H9 (cell line): ENCODE measurements around the gene AQP10. TPM values are rescaled to one million over a fixed set of nuclear protein-coding genes. Genes with fewer than 3 reads are reported as not detected.

ENCODE experiments used
- DNase-seq: peaks from one replicate; pipeline ENCODE4 v3.0.0-alpha.2; 2017
- H2AFZ ChIP-seq: one replicate; pipeline ENCODE4 v1.6.1; 2013; ENCODE audit warnings: mild to moderate bottlenecking, low read length, control low read depth, moderate library complexity
- H2AK5ac ChIP-seq: 2 replicates; pipeline ENCODE4 v1.6.1; 2013; ENCODE audit warnings: low read length, control low read depth, mixed read lengths; ENCODE audit not compliant: insufficient read length
- H2BK120ac ChIP-seq: one replicate; pipeline ENCODE4 v1.6.1; 2013; ENCODE audit warnings: low read depth, mild to moderate bottlenecking, low read length, control low read depth, inconsistent platforms; ENCODE audit not compliant: poor library complexity, severe bottlenecking
- H2BK12ac ChIP-seq: 2 replicates; pipeline ENCODE4 v1.6.1; 2013; ENCODE audit warnings: low read length, control low read depth, mixed read lengths, low read depth; ENCODE audit not compliant: insufficient read length
- H2BK15ac ChIP-seq: 2 replicates; pipeline ENCODE4 v1.6.1; 2013; ENCODE audit warnings: low read depth, low read length, control low read depth
- H2BK20ac ChIP-seq: one replicate; pipeline ENCODE4 v1.6.1; 2013; ENCODE audit warnings: low read depth, mild to moderate bottlenecking, low read length, control low read depth, inconsistent platforms; ENCODE audit not compliant: poor library complexity, severe bottlenecking
- H2BK5ac ChIP-seq: 2 replicates; pipeline ENCODE4 v1.6.1; 2013; ENCODE audit warnings: low read length, control low read depth, mixed read lengths; ENCODE audit not compliant: insufficient read length
- H3K14ac ChIP-seq: 2 replicates; pipeline ENCODE4 v1.6.1; 2013; ENCODE audit warnings: low read length, control low read depth; ENCODE audit not compliant: insufficient read depth
- H3K18ac ChIP-seq: 2 replicates; pipeline ENCODE4 v1.6.1; 2013; ENCODE audit warnings: low read depth, mild to moderate bottlenecking, mixed read lengths, low read length, control low read depth; ENCODE audit not compliant: insufficient read length
- H3K23ac ChIP-seq: 2 replicates; pipeline ENCODE4 v1.6.1; 2013; ENCODE audit warnings: low read length, control low read depth, mixed read lengths, low read depth; ENCODE audit not compliant: insufficient read length
- H3K23me2 ChIP-seq: 2 replicates; pipeline ENCODE4 v1.6.1; 2013; ENCODE audit warnings: low read depth, mild to moderate bottlenecking, mixed read lengths, low read length, control low read depth; ENCODE audit not compliant: insufficient read length, poor library complexity, severe bottlenecking
- H3K27ac ChIP-seq: 2 replicates; pipeline ENCODE4 v1.5.1; 2013; ENCODE audit warnings: low read length, control low read depth, mixed read lengths, low read depth; ENCODE audit not compliant: insufficient read length
- H3K27me3 ChIP-seq: 2 replicates; pipeline ENCODE4 v1.6.1; 2013; ENCODE audit warnings: low read length, control low read depth, inconsistent platforms; ENCODE audit not compliant: insufficient read depth
- H3K4ac ChIP-seq: 2 replicates; pipeline ENCODE4 v1.6.1; 2013; ENCODE audit warnings: low read depth, mild to moderate bottlenecking, control low read depth, inconsistent platforms, low read length, moderate library complexity
- H3K4me1 ChIP-seq: 2 replicates; pipeline ENCODE4 v1.6.1; 2013; ENCODE audit warnings: low read length, control low read depth, inconsistent platforms; ENCODE audit not compliant: insufficient read depth
- H3K4me2 ChIP-seq: 2 replicates; pipeline ENCODE4 v1.6.1; 2013; ENCODE audit warnings: low read length, control low read depth, mixed read lengths; ENCODE audit not compliant: insufficient read length, insufficient read depth
- H3K56ac ChIP-seq: 2 replicates; pipeline ENCODE4 v1.6.1; 2013; ENCODE audit warnings: low read depth, mild to moderate bottlenecking, mixed read lengths, low read length, control low read depth; ENCODE audit not compliant: insufficient read length
- H3K79me1 ChIP-seq: 2 replicates; pipeline ENCODE4 v1.6.1; 2013; ENCODE audit warnings: low read depth, mild to moderate bottlenecking, moderate library complexity, low read length, control low read depth, inconsistent platforms; ENCODE audit not compliant: insufficient read depth, poor library complexity, severe bottlenecking
- H3K79me2 ChIP-seq: 2 replicates; pipeline ENCODE4 v1.6.1; 2013; ENCODE audit warnings: low read length, control low read depth, inconsistent platforms; ENCODE audit not compliant: insufficient read depth
- H3K9ac ChIP-seq: 2 replicates; pipeline ENCODE4 v1.6.1; 2013; ENCODE audit warnings: low read length, control low read depth, mixed read lengths; ENCODE audit not compliant: insufficient read length; ENCODE audit errors: extremely low read depth
- H3K9me3 ChIP-seq: one replicate; pipeline ENCODE4 v1.6.1; 2013; ENCODE audit warnings: low read depth, low read length, inconsistent platforms; ENCODE audit not compliant: control insufficient read depth
- H3T11ph ChIP-seq: one replicate; pipeline ENCODE4 v1.6.1; 2013; ENCODE audit warnings: mild to moderate bottlenecking, low read length, control low read depth, inconsistent platforms
- H4K20me1 ChIP-seq: one replicate; pipeline ENCODE4 v1.6.1; 2013; ENCODE audit not compliant: control insufficient read depth, insufficient read length, insufficient read depth
- H4K5ac ChIP-seq: 2 replicates; pipeline ENCODE4 v1.6.1; 2013; ENCODE audit warnings: low read depth, mild to moderate bottlenecking, mixed read lengths, low read length, control low read depth; ENCODE audit not compliant: insufficient read length
- H4K8ac ChIP-seq: replicated peaks from 2 replicates; pipeline ENCODE4 v1.6.1; 2013; ENCODE audit warnings: low read length, control low read depth, mixed read lengths, low read depth; ENCODE audit not compliant: insufficient read length
- H4K91ac ChIP-seq: 2 replicates; pipeline ENCODE4 v1.6.1; 2013; ENCODE audit warnings: low read depth, mild to moderate bottlenecking, moderate library complexity, mixed read lengths, low read length, control low read depth; ENCODE audit not compliant: insufficient read length
- H3K27ac Mint-ChIP-seq, 3 experiments: 2 replicates in 2 of 3; 3 replicates in 1 of 3; pipeline ENCODE4 v1.8.0; 2020 to 2021; ENCODE audit warnings: mixed read lengths in 3 of 3, mild to moderate bottlenecking in 1 of 3, moderate library complexity in 1 of 3
- H3K27me3 Mint-ChIP-seq: 2 replicates; pipeline ENCODE4 v1.8.0; 2021; ENCODE audit warnings: low read depth, mild to moderate bottlenecking, moderate library complexity, mixed read lengths
- H3K36me3 Mint-ChIP-seq, 3 experiments: 2 replicates in 2 of 3; 3 replicates in 1 of 3; pipeline ENCODE4 v1.8.0; 2020 to 2021; ENCODE audit warnings: low read depth in 3 of 3, mixed read lengths in 3 of 3; ENCODE audit not compliant: insufficient read depth in 1 of 3
- H3K4me1 Mint-ChIP-seq, 2 experiments: 2 replicates each; pipeline ENCODE4 v1.8.0; 2020; ENCODE audit warnings: mixed read lengths in 2 of 2
- H3K4me3 Mint-ChIP-seq, 2 experiments: 2 replicates in 1 of 2; 3 replicates in 1 of 2; pipeline ENCODE4 v1.8.0; 2020 to 2021; ENCODE audit warnings: mild to moderate bottlenecking in 2 of 2, mixed read lengths in 2 of 2, moderate library complexity in 1 of 2
- H3K9me3 Mint-ChIP-seq, 2 experiments: 2 replicates in 1 of 2; 3 replicates in 1 of 2; pipeline ENCODE4 v1.8.0; 2020; ENCODE audit warnings: mild to moderate bottlenecking in 2 of 2, mixed read lengths in 2 of 2, moderate library complexity in 1 of 2
- WGBS: extraction: QIAGEN DNeasy Blood & Tissue Kit; methylation state at CpG from one replicate; pipeline ENCODE4 v1.1.7; 2013; ENCODE audit warnings: missing lambda C conversion rate, low lambda C conversion rate, mixed read lengths; ENCODE audit not compliant: insufficient read length; ENCODE audit errors: extremely low coverage; 5-methylcytosine and 5-hydroxymethylcytosine counted together
- total RNA-seq: library from RNA; stranded (reverse); gene quantifications from 2 replicates; pipeline ENCODE4 v1.2.1, GENCODE V29; 2021
- TF ChIP-seq, protein P1 (sequence below): fragments of 200-600 bp; sonication (generic); conservative IDR thresholded peaks from 3 replicates; pipeline ENCODE4 v1.8.0; 2021; ENCODE audit warnings: antibody characterized with exemption, mild to moderate bottlenecking

The AQP10 gene
- total RNA-seq, 1 experiment from 2014 or later = not detected

DNA sequence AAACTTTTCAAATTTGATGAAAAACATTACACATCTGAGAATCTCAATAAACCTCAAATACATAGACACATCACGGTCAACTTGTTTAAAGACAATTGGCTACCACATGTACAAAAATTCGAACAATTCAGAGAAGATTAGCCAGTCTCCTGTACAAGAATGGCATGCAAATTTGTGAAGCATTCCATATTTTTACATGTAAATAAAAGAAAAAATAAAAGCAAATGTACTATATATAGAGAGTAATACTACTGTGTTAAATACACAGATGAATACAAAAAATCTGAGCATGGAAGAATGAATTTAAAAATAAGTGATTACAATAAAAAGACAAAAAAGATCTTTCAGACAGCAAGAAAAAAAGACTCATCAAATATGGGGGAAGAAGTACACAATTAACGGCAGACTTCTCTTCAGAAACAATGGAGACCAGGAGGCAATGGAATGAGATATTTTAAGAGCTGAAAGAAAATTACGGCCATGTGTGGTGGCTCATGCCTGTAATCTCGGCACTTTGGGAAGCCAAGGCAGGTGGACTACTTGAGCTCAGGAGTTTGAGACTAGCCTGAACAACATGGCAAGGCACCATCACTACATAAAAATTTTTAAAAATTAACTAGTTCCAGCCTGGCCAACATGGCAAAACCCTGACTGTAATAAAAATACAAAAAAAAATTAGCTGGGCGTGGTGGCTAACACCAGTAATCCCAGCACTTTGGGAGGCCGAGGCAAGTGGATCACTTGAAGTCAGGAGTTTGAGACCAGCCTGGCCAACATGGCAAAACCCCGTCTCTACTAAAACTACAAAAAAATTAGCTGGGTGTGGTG is 25.3 kb upstream of the AQP10 start:
- no peak overlapping the region for H3K4me3 Mint-ChIP-seq
- TF ChIP-seq, protein P1, sequence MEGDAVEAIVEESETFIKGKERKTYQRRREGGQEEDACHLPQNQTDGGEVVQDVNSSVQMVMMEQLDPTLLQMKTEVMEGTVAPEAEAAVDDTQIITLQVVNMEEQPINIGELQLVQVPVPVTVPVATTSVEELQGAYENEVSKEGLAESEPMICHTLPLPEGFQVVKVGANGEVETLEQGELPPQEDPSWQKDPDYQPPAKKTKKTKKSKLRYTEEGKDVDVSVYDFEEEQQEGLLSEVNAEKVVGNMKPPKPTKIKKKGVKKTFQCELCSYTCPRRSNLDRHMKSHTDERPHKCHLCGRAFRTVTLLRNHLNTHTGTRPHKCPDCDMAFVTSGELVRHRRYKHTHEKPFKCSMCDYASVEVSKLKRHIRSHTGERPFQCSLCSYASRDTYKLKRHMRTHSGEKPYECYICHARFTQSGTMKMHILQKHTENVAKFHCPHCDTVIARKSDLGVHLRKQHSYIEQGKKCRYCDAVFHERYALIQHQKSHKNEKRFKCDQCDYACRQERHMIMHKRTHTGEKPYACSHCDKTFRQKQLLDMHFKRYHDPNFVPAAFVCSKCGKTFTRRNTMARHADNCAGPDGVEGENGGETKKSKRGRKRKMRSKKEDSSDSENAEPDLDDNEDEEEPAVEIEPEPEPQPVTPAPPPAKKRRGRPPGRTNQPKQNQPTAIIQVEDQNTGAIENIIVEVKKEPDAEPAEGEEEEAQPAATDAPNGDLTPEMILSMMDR = no peak

More for the DNA sequence above, 25.3 kb upstream of the AQP10 start:
- no peak overlapping the region for H2BK20ac ChIP-seq
- H3K27me3 ChIP-seq = no peaks in the 10 kb centered on the region
- no peak overlapping the region for H3K23ac ChIP-seq
- Mint-ChIP-seq H3K4me1 (no peaks in the 10 kb centered on the region), H3K36me3 (peaks cover 9 to 13% (median 9%) of the 10 kb centered on the region in 3 experiments), H3K9me3 (peaks cover 31 to 33% of the 10 kb centered on the region in 2 experiments), H3K27me3 (peaks cover 4% of the 10 kb centered on the region; the same call in 1 of the 2 replicates), H3K27ac (no peak overlapping the region)
- H2BK120ac ChIP-seq = no peak overlapping the region
- no peak overlapping the region for H4K91ac ChIP-seq
- H3K27ac ChIP-seq = no peak overlapping the region
- no peak overlapping the region for H2BK15ac ChIP-seq
- H3K4ac ChIP-seq = no peak overlapping the region
- no peaks in the 10 kb centered on the region for H3K79me1 ChIP-seq
- H3K4me1 ChIP-seq = no peaks in the 10 kb centered on the region
- no peak overlapping the region for H3K14ac ChIP-seq
- H3K18ac ChIP-seq = no peak overlapping the region
- H2BK5ac ChIP-seq = no peak overlapping the region
- no peak overlapping the region for H4K5ac ChIP-seq
- H3K9ac ChIP-seq = no peak overlapping the region
- no peaks in the 10 kb centered on the region for H3K79me2 ChIP-seq
- WGBS = no CpG with 5 or more reads among the region's 8 CpGs
- H3K23me2 ChIP-seq = no peaks in the 10 kb centered on the region
- DNase-seq = no peak
- H3T11ph ChIP-seq = no peak overlapping the region
- no peak overlapping the region for H2BK12ac ChIP-seq
- H3K56ac ChIP-seq = no peak overlapping the region
- H4K8ac ChIP-seq = no peak overlapping the region
- no peak overlapping the region for H2AFZ ChIP-seq
- no peaks in the 10 kb centered on the region for H4K20me1 ChIP-seq
- no peaks in the 10 kb centered on the region for H3K9me3 ChIP-seq
- no peak overlapping the region for H3K4me2 ChIP-seq
- no peak overlapping the region for H2AK5ac ChIP-seq
